BLaER1 treated with 17β-estradiol and CSF1 and Interleukin-3, amounts not matched to agents 10 nM and 100 nM (cell line): ENCODE data around the gene GORASP1.

Experiments used
- H3K27ac ChIP-seq, 11 experiments: shearing (Covaris generic); formaldehyde crosslinking; 2 replicates each; pipeline ENCODE4 v1.8.1; 2022
- H3K27me3 ChIP-seq, 11 experiments: shearing (Covaris generic); formaldehyde crosslinking; 2 replicates each; pipeline ENCODE4 v1.8.1; 2022
- H3K36me3 ChIP-seq, 11 experiments: shearing (Covaris generic); formaldehyde crosslinking; 2 replicates each; pipeline ENCODE4 v1.8.1; 2022
- H3K4me1 ChIP-seq, 10 experiments: shearing (Covaris generic); formaldehyde crosslinking; 2 replicates each; pipeline ENCODE4 v1.8.1; 2022
- H3K4me2 ChIP-seq, 11 experiments: shearing (Covaris generic); formaldehyde crosslinking; 2 replicates each; pipeline ENCODE4 v1.8.1; 2022
- H3K4me3 ChIP-seq, 10 experiments: shearing (Covaris generic); formaldehyde crosslinking; 2 replicates each; pipeline ENCODE4 v1.8.1; 2022
- H3K9ac ChIP-seq, 11 experiments: shearing (Covaris generic); formaldehyde crosslinking; 2 replicates each; pipeline ENCODE4 v1.8.1; 2022
- H3K9me3 ChIP-seq, 11 experiments: shearing (Covaris generic); formaldehyde crosslinking; replicated peaks in 1 of 11; 2 replicates each; pipeline ENCODE4 v1.8.1; 2022
- H4K20me1 ChIP-seq, 11 experiments: shearing (Covaris generic); formaldehyde crosslinking; 2 replicates each; pipeline ENCODE4 v1.8.1; 2022
- Cebpa-rat ChIP-seq, 11 experiments: shearing (Covaris generic); IDR thresholded peaks; 2 replicates each; pipeline ENCODE4 v1.8.1; 2022

The GORASP1 gene

GRCh38 chr3:39124876-39125840 lies 17.7 kb upstream of the GORASP1 start:
- no peak overlapping the region for H3K4me3 ChIP-seq
- H3K36me3 ChIP-seq, result 0 out of 22 replicates have a peak, but pooled peaks cover 0 to 11% (median 0%) of the 10 kb centered on the region in 11 experiments
- no peak overlapping the region for H3K9ac ChIP-seq
- H3K4me1 ChIP-seq, result peaks cover 38 to 78% (median 67%) of the 10 kb centered on the region in 10 experiments
- 0 out of 22 replicates have a peak overlapping the region, but pooled peaks of 1 of the 11 experiments have one; percentile 1 for H3K27ac ChIP-seq
- peak overlapping the region in 9 of 11 experiments; percentile 80 to 98 (median 94); a peak in 16 of 22 replicates for H3K4me2 ChIP-seq
- H4K20me1 ChIP-seq, result no peaks in the 10 kb centered on the region
- H3K27me3 ChIP-seq, result no peaks in the 10 kb centered on the region
- no peak for TF ChIP-seq Cebpa-rat (IDR thresholded peaks at IDR 0.05)
- no peaks in the 10 kb centered on the region for H3K9me3 ChIP-seq

GRCh38 chr3:39122813-39123212 lies 15.4 kb upstream of the GORASP1 start:
- H3K36me3 ChIP-seq, result 0 out of 22 replicates have a peak, but pooled peaks cover 0 to 15% (median 0%) of the 10 kb centered on the region in 11 experiments
- no peaks in the 10 kb centered on the region for H3K9me3 ChIP-seq
- H3K27me3 ChIP-seq, result no peaks in the 10 kb centered on the region
- no peak overlapping the region for H3K27ac ChIP-seq
- H3K4me3 ChIP-seq, result no peak overlapping the region
- TF ChIP-seq Cebpa-rat (IDR thresholded peaks at IDR 0.05), result no peak
- H3K9ac ChIP-seq, result no peak overlapping the region
- H3K4me1 ChIP-seq, result peaks cover 27 to 54% (median 44%) of the 10 kb centered on the region in 10 experiments
- peak overlapping the region in 3 of 11 experiments; percentile 8 to 39 (median 13); a peak in 3 of 22 replicates for H3K4me2 ChIP-seq
- H4K20me1 ChIP-seq, result no peaks in the 10 kb centered on the region

- Histone ChIP-seq H3K27ac (no peak overlapping the region), H3K4me3 (no peak overlapping the region), H3K9me3 (no peaks in the 10 kb centered on the region), H3K4me2 (peak overlapping the region in 8 of 11 experiments; percentile 5 to 30 (median 14); a peak in 11 of 22 replicates), H3K27me3 (no peaks in the 10 kb centered on the region), H3K36me3 (0 out of 22 replicates have a peak, but pooled peaks cover 0 to 15% (median 0%) of the 10 kb centered on the region in 11 experiments), H3K4me1 (peaks cover 15 to 43% (median 32%) of the 10 kb centered on the region in 10 experiments), H3K9ac (no peak overlapping the region), H4K20me1 (no peaks in the 10 kb centered on the region)
- no peak for TF ChIP-seq Cebpa-rat (IDR thresholded peaks at IDR 0.05)
These were observed 14.2 kb upstream of the GORASP1 start for GRCh38 chr3:39121621-39122020.

- Histone ChIP-seq H3K4me2 (no peak overlapping the region), H3K9ac (no peak overlapping the region), H3K4me3 (no peak overlapping the region), H3K9me3 (no peaks in the 10 kb centered on the region), H3K27ac (no peak overlapping the region), H3K36me3 (0 out of 22 replicates have a peak, but pooled peaks cover 0 to 15% (median 0%) of the 10 kb centered on the region in 11 experiments), H3K4me1 (peaks cover 5 to 23% (median 15%) of the 10 kb centered on the region in 10 experiments), H3K27me3 (no peaks in the 10 kb centered on the region), H4K20me1 (no peaks in the 10 kb centered on the region)
- TF ChIP-seq Cebpa-rat (IDR thresholded peaks at IDR 0.05), result no peak
These were observed 11.7 kb upstream of the GORASP1 start for GRCh38 chr3:39118931-39119660.

DNA sequence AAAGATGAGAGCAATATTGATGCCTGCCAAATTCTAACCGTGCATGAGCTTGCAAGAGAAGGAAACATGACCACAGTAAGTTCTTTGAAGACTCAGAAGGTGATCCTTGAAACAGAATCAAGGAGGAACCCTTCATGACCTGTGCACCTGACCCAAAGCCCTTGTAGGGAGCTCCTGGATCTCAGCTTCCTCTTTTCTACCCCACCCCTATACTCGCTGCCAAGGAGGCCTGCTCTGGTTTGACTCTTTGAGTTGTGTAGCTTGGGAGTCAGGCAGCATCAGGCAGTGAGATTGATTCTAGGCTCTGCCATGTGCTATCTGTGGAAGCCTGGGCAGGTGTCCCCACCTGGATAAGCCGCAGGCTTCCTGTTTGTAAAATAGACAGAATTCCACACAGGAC lies 10.7 kb upstream of the GORASP1 start:
- Histone ChIP-seq H3K27me3 (no peaks in the 10 kb centered on the region), H3K9me3 (no peaks in the 10 kb centered on the region), H3K4me3 (no peak overlapping the region), H4K20me1 (no peaks in the 10 kb centered on the region), H3K4me1 (peaks cover 4 to 20% (median 16%) of the 10 kb centered on the region in 10 experiments; a peak in 19 of 20 replicates), H3K36me3 (0 out of 22 replicates have a peak, but pooled peaks cover 0 to 15% (median 0%) of the 10 kb centered on the region in 11 experiments), H3K27ac (no peak overlapping the region), H3K9ac (no peak overlapping the region), H3K4me2 (no peak overlapping the region)
- TF ChIP-seq Cebpa-rat (IDR thresholded peaks at IDR 0.05), result no peak

- Histone ChIP-seq H3K27ac (no peak overlapping the region), H3K9ac (no peak overlapping the region), H4K20me1 (no peaks in the 10 kb centered on the region), H3K9me3 (no peaks in the 10 kb centered on the region), H3K27me3 (no peaks in the 10 kb centered on the region), H3K4me2 (no peak overlapping the region), H3K36me3 (peaks cover 0 to 19% (median 0%) of the 10 kb centered on the region in 11 experiments; a peak in 2 of 22 replicates), H3K4me1 (peaks cover 0 to 9% (median 7%) of the 10 kb centered on the region in 10 experiments; a peak in 11 of 20 replicates), H3K4me3 (no peak overlapping the region)
- TF ChIP-seq Cebpa-rat (IDR thresholded peaks at IDR 0.05), result no peak
These were observed 8.4 kb upstream of the GORASP1 start for GRCh38 chr3:39115870-39116269.

DNA sequence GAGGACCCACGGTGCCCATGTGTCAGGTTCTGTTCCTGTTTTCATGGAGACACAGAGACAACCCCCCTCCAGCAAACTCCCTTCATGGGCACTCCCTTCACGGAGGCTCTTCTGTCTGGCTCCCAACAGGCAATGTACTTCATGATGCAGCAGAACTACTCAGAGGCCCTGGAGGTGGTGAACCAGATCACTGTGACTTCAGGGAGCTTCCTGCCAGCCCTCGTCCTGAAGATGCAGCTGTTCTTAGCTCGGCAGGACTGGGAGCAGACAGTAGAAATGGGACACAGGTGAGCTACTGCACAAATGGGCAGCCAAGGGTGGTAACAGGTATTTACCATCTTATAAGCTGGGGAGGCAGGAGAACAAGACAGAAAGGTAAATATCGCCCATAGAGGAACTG lies 7.0 kb upstream of the GORASP1 start:
- TF ChIP-seq Cebpa-rat (IDR thresholded peaks at IDR 0.05), result no peak
- Histone ChIP-seq H3K27ac (no peak overlapping the region), H3K4me3 (no peak overlapping the region), H4K20me1 (0 out of 22 replicates have a peak, but pooled peaks cover 0 to 4% (median 0%) of the 10 kb centered on the region in 11 experiments), H3K36me3 (peaks cover 0 to 19% (median 0%) of the 10 kb centered on the region in 11 experiments; a peak in 2 of 22 replicates), H3K4me1 (peaks cover under 1 to 22% (median 20%) of the 10 kb centered on the region in 10 experiments; a peak in 18 of 20 replicates), H3K4me2 (peak overlapping the region in 7 of 11 experiments; percentile 6 to 35 (median 17); a peak in 6 of 22 replicates), H3K27me3 (no peaks in the 10 kb centered on the region), H3K9me3 (no peaks in the 10 kb centered on the region), H3K9ac (no peak overlapping the region)

DNA sequence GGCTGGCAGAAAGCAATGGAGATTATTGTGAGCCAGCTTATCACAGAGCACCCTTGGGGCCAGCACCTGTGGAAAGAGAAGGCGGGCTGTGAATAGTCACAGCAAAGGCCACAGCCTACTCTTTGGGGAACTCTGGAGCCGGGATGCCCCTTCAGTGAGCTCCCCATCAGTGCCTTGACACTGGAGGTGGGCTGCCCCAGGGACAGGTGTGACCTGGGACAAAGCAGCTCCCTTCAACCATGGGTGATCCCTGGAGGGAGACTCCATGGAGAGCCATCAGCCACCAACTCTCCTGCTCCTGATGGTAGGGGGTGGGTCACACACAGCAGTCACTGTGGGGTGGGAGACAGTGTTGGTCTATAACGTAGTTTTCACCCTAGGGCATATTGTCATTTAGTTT lies 5.9 kb upstream of the GORASP1 start:
- Histone ChIP-seq H3K27ac (no peak overlapping the region), H3K9ac (no peak overlapping the region), H3K27me3 (no peaks in the 10 kb centered on the region), H3K36me3 (peaks cover 0 to 19% (median 0%) of the 10 kb centered on the region in 11 experiments; a peak in 2 of 22 replicates), H3K4me1 (peaks cover 12 to 33% (median 31%) of the 10 kb centered on the region in 10 experiments), H3K4me3 (no peak overlapping the region), H4K20me1 (peaks cover 0 to 7% (median 0%) of the 10 kb centered on the region in 11 experiments; a peak in 2 of 22 replicates), H3K4me2 (no peak overlapping the region), H3K9me3 (no peaks in the 10 kb centered on the region)
- no peak for TF ChIP-seq Cebpa-rat (IDR thresholded peaks at IDR 0.05)
